Brain pericyte (primary cell): ENCODE data around the gene CA5B.
"Not testable (repeated sequence)": the region's sequence is repeated elsewhere in the genome, so short reads cannot be mapped to it uniquely, and the experiment has no call there.

Source experiments
- DNase-seq: peaks from one replicate; pipeline ENCODE4 v3.0.0-alpha.2; 2012; ENCODE audit warnings: low read depth, low spot score

Gene CA5B

GRCh38 chrX:15812192-15812938, 74.3 kb downstream of the CA5B start:
- DNase-seq = no peak

DNA sequence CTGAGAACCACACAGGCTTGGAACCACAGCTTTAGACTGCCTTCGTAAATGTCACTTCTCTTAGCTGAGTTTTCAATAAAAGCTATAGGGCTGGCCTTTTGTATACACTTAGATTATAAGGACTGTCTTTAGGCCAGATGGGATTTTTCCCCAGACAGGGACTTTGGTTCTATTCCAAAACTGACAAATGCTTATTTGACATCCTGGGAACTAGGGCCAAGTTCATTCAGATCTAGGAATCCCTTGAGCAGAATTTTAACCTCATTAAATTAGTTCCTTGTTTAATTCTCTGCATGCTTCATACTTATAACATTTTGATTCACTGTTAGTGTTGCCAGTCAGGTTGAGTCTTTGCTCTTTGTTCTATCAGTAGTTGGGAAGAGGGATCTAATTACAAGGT, 75.3 kb downstream of the CA5B start:
- DNase-seq = no peak

DNA sequence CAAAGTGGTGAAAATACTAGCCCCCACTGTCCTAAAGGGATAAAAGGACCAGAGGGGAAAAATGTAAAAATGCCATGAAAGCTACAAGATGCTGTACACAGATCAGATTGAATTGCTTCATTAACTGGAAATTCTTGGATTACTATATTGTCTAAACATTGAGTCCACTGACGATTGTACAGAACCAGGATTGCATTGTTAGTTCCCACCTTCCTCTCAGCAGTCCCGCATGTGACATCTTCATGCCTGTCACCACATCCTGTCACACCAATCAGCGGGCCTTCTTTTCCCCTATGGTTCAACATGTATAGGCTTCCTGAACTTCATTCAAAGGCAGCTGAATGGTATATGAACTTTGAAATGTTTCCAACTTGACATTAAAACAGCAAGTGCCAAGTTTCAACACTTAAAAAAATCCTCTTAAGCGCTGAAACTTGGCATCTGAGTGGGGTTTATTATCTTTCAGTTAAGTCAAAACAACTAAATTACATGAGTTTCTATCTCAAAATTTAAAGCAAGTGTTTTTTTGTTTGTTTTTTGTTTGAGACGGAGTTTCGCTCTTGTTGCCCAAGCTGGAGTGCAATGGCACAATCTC, 76.8 kb downstream of the CA5B start:
- DNase-seq = no peak

DNA sequence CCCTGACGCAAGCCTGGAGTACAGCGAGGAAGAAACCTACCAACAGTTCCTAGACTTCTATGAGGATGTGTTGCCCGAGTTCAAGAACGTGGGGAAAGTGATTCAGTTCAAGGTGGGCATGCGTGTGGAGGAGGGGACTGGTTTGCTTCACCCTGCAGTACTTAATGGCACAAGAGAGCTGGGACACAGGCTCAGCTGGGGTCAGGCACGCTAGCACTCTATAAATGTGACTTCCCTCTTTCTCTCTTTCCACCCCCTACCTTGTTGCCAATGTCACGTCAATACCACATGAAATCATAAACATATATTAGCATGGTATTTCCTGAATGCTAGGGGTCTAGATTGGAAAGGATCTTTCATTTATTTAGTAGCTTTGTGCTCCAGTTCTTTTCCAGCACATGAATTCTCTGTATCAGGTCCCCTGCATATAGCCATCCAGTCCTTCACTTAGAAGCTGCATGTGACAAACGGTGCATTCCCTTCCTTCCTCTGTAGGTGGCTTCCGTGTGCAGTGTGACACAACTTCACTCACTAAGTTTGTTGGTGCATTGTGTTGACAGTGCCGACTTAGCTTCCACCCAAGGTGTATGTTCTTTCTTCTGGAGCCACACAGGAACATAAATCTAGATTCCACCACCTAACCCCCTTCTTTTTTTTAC, 77.8 kb downstream of the CA5B start:
- no peak for DNase-seq

DNA sequence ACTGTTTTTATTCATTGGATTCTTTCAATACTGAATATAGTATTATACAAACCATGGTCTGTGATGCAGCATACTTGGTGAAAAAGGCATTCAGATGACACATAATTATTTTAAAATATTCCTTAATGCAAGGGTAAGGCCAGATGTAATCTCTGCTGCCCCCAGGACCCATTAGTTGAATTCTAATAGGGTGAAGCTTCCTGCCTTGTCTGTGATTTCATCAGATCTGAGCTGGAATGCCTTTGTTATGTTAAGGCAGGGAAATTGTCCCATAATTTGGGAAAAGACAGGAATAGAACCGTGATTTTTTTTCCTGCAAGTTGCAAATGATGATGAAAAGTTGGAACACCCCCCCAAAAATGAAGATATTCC, 78.4 kb downstream of the CA5B start:
- no peak for DNase-seq

GRCh38 chrX:15816886-15817285, 78.8 kb downstream of the CA5B start:
- no peak for DNase-seq

GRCh38 chrX:15820106-15821073, 82.3 kb downstream of the CA5B start:
- DNase-seq = no peak

- DNase-seq = no peak
These were observed 84.9 kb downstream of the CA5B start for GRCh38 chrX:15822922-15823321.

GRCh38 chrX:15825936-15826335, 87.9 kb downstream of the CA5B start:
- DNase-seq = no peak

GRCh38 chrX:15829217-15829616, 91.1 kb downstream of the CA5B start:
- no peak for DNase-seq

DNA sequence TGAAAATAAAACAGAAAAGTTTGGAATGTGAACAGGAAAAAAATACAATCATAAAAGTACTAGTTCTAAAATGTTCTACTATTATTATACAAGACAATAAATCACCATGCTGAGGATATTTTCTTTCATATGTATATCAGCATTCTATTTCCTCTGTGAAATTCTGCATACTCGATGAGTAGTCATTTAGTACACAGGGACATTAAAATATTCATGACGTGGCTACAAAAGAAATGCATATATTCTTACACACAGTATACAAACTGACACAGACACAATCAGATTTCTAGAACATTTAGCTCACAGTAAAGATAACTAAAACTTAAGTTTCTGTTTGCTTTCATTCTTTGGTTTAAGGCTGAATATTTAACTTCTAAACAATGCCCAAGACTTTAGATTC, 93.3 kb downstream of the CA5B start:
- DNase-seq = not testable (repeated sequence)

DNA sequence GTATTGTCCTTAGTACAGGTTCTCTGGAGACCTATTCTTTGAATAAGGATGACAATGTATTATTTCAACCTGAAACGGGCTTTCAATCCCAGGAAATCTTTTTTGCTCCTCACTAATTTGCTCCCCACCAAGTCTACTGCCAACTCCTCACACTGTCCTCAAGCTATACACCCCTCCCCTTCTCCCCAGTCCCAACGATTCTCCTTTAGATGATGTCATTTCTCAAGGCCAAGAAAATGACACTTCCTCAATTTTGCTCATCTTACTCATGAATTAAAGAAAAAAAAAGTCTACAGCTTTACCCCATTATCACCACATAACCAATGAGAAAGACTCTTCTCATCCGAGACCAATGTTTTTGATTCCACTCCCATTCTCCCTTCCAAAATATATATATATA, 96.0 kb downstream of the CA5B start:
- DNase-seq = no peak

DNA sequence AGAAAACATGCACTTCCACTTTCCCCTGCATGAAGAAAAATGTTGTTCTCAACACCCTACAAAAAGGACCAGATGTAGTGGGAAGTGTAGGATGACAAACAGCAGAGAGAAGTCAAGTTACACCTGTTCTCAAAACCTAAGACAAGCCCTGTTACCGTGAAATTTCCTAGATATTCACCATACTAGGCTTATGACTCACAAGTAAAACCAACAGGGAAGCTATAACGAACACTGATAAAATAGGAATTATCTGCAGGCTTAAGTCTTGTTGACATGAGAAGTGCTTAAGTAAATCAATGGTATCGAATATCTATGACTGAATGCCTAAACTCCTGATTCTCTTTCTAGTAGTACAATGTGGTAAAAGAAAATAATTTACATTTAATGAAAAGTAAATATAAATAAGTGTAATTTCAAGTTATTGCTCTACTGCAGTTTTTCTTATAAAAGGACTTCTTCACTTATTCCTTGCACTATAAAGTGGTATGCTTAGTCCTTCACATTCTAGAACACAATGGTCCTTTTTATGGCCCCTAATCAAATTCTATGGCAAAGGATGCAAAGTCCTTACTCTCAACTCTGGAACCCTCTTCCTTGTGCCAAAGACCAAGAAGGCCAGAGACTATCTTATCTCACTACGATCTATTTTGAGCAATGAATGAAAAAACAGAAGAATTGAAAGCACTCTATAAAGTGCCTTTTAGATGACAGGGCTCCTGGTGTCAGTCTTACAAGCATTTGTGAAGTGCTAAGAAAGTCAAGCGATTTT, 96.9 kb downstream of the CA5B start:
- DNase-seq = no peak
